Measurements from ENCODE around the gene CCR1.
"Not testable (repeated sequence)": the region's sequence is repeated elsewhere in the genome, so short reads cannot be mapped to it uniquely, and the experiment has no call there.

Gene CCR1

DNA sequence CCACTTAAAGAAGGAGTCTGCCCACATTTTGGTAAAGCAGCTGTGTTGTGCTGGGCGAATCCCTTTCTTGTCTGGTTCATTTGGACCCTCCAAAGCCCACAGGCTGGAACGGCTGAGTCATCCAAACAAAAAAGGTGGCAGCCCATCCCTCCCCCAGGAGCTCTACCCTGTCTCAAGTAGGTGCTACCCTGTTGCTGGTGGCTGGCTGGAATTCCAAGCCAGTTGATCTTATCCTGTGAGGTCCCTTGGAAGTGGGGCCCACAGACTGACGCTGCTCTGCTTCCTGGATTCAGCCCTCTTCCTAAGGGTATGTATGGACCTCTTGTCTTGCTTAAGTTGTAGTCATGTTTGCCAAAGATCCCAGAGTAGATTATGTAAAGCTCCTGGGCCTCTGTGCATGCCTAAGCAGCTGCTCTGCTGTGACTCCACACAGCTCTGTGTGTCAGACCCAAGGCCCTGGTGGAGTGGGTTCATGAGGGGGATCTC is 44.5 kb downstream of the CCR1 start:
- no peak for DNase-seq

DNA sequence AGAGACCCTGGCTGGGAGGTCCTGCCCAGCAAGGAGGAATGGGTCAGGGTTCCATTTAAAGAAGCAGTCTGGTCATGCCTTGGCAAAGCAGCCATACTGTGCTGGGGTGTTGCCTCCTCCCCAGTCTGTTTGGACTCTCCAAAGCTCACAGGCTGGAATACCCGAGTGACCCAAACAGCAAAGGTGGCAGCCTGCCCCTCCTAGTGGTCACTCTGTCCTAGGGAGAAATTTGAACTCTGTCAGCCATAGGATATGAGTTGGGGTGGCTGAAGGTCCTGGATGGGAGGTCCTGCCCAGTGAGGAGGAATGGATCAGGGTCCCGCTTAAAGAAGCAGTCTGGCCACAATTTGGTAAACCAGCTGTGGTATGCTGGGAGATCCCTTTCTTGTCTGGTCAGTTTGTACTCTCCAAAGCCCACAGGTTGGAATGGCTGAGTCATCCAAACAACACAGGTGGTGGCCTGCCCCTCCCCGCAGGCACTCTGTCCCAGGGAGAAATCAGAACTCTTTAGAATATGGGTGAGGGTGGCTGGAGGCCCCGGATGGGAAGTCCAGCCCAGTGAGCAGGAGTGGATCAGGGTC is 45.0 kb downstream of the CCR1 start:
- no peak for DNase-seq

DNA sequence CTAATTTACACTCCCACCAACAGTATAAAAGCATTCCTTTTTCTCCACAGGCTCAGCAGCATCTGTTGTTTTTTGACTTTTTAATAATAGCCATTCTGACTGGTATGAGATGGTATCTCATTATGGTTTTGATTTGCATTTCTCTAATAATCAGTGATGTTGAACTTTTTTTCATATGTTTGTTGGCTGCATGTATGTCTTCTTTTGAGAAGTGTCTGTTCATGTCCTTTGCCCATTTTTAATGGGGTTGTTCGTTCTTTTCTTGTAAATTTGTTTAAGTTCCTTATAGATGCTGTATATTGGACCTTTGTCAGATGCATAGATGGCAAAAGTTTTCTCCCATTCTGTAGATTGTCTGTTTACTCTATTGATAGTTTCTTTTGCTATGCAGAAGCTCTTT is 50.4 kb downstream of the CCR1 start:
- not testable (repeated sequence) for DNase-seq

DNA sequence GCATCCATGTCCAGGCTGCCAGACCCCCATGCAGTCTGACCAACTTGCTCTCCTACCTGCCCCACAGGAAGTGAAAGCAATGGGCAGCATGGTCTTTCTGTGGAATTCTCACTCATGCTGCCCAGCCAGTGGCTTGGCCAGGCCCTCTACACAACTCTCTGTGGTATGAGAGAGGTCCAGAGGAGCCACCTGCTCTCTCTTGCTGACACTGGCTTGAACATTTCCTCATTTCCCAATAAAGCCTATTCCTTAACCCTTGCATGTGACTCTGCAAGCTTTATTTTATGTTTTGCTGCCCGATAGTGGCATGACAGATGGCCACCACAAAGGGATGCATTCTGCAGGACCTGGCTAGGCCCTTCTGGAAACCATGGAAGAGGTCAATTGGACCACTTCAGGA is 53.8 kb downstream of the CCR1 start:
- no peak for DNase-seq

All from GOT3 (cell line).